Measurements from ENCODE around the gene OCA2.

The OCA2 gene

GRCh38 chr15:27834684-27835083 lies 264.4 kb downstream of the OCA2 start:
- FAIRE-seq: no peak

GRCh38 chr15:27833974-27834373 lies 265.1 kb downstream of the OCA2 start:
- no peak for FAIRE-seq

DNA sequence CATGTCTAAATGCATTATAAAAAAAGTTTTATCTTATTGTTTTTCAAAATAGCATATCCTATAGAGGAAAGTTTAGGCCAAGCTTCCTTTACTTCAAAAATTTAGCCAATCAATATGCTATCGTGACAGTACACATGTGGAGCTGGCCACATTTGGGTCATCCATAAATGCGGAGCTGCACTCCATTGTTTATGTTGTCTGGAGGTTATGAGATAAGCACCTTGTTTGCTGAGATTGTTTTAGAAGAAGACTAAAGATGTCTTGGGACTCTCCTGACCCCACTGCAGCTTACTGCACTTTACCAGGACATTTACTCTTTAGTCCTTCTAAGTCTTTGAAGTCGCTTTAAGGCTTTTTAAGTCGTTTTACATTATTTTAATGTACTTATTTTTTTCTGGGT lies 265.9 kb downstream of the OCA2 start:
- no peak for FAIRE-seq

- FAIRE-seq: no peak
Observed at GRCh38 chr15:27832237-27832596, 266.9 kb downstream of the OCA2 start.

GRCh38 chr15:27831384-27832236 lies 267.5 kb downstream of the OCA2 start:
- no peak for FAIRE-seq

DNA sequence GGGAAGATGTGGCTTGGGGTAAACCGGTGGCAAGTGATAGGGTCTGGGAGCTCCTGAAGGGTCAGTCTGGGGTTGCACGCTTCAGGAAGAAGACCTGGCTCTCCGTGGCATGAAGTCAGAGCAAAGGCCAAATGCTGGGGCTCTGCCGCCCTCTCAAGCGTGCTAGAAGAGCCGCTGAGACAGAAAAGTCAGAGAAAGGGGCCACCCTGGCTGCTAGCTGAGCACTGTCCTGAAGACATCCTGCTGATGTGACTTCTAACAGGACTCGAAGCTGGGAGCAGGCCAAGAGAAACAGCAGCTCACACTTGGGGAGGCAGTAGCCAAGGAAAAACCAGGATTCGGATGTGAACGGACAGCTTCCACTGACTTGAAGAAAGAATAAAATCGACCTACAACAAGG lies 270.4 kb downstream of the OCA2 start:
- no peak for FAIRE-seq

DNA sequence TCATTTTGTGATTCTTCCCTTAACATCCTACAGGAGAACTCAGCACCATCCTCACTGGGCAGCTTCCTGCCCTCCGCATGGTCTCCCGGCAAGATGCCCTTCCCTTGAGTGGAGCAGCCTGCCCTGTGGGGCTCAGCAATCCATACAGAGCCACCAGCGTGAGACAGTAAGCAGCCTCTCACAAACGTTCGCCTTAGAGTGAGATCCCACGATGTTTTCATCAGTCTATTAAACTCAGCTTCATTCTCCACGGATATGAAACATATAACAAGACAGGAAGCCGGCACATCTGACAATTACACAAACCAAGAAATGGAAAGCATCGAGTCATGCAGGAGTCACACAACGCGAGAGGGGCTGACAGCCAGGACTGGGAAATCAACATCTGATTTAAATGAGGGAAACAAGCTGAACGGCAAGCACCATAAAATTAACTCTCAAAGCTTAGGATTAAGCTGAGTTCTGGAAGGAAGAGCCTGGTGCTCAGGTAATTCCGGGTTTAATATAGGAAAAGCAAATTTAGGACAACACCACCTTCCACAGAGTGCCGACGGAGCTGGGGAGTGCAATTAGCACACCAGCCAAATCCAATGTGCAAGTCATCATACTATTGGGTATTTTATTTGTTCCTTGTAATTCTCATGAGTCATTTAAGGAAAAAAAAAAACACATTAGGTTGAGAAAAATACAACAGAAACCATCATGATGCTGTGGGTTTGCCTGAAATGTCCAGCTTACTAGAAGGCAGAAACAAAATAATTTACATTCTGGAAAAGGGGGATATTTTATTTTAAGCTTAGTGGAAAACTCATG lies 272.0 kb downstream of the OCA2 start:
- FAIRE-seq: no peak

GRCh38 chr15:27826411-27826810 lies 272.7 kb downstream of the OCA2 start:
- FAIRE-seq: no peak

- FAIRE-seq: no peak
Observed at GRCh38 chr15:27824841-27825422, 274.2 kb downstream of the OCA2 start.

DNA sequence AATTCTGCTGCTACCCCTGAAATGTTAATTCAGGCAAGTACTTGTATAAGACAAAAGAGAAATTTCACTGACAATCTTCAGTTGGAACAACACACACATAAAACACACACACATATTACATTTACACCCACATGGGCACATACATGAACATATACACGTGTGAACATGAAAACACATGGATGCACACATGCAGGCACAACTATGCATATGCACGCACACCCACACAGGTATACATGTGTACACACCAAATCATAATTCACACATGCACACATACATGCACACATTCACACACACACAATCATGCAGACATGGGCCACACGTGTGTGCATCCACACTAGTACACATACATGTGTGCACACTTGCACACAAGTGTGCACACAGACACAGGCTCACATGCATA lies 277.8 kb downstream of the OCA2 start:
- FAIRE-seq: no peak

GRCh38 chr15:27820722-27821121 lies 278.4 kb downstream of the OCA2 start:
- FAIRE-seq: no peak

GRCh38 chr15:27820232-27820631 lies 278.9 kb downstream of the OCA2 start:
- FAIRE-seq: no peak

GRCh38 chr15:27817258-27817657 lies 281.9 kb downstream of the OCA2 start:
- no peak for FAIRE-seq

GRCh38 chr15:27816790-27817189 lies 282.3 kb downstream of the OCA2 start:
- no peak for FAIRE-seq

GRCh38 chr15:27815035-27815434 lies 284.1 kb downstream of the OCA2 start:
- no peak for FAIRE-seq

GRCh38 chr15:27813139-27813538 lies 286.0 kb downstream of the OCA2 start:
- no peak for FAIRE-seq

- FAIRE-seq: no peak
Observed at GRCh38 chr15:27808182-27808581, 290.9 kb downstream of the OCA2 start.

GRCh38 chr15:27807335-27807734 lies 291.8 kb downstream of the OCA2 start:
- FAIRE-seq: no peak

DNA sequence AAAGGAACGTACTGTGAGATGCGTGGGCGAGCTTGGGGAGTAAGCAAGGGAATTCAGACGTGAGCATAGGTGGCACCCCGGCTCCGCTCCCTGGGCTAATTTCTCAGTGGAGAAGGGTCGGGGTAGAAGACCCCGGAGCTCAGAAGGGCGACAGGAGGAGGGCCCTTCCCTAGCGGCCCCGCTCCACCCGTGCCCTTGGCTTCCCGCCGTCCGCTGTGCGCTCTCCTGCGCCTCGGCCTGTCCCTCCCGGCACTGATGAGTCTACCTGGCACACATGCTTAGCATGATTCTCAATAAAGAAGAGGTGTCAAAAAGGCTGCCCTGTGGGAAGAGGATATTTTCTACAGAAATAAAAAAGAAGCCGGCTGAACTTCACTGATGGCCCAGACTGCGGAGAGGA lies 292.7 kb downstream of the OCA2 start:
- no peak for FAIRE-seq

GRCh38 chr15:27805261-27806220 lies 293.6 kb downstream of the OCA2 start:
- FAIRE-seq: no peak

- FAIRE-seq: no peak
Observed at GRCh38 chr15:27804569-27805260, 294.4 kb downstream of the OCA2 start.

- FAIRE-seq: no peak
Observed at GRCh38 chr15:27798807-27799206, 300.3 kb downstream of the OCA2 start.

Data from islet of Langerhans (tissue), 1 donor.